GM18505 (cell line): ENCODE results near the gene CCDC6.
A peak's percentile ranks its signal among the peaks of the same experiment; 100 is the strongest.
"Not testable (repeated sequence)": the region's sequence is repeated elsewhere in the genome, so short reads cannot be mapped to it uniquely, and the experiment has no call there.

Experiments
- ATAC-seq: cut with Tn5 transposase; IDR thresholded peaks from one replicate; pipeline ENCODE4 v1.9.1; 2021; ENCODE audit not compliant: unreplicated experiment
- POLR2A ChIP-seq: IDR thresholded peaks from 4 replicates; pipeline ENCODE4 v1.6.1; 2011; ENCODE audit warnings: borderline replicate concordance; ENCODE audit not compliant: insufficient read depth, insufficient read length; ENCODE audit errors: extremely low read depth

Gene CCDC6

DNA sequence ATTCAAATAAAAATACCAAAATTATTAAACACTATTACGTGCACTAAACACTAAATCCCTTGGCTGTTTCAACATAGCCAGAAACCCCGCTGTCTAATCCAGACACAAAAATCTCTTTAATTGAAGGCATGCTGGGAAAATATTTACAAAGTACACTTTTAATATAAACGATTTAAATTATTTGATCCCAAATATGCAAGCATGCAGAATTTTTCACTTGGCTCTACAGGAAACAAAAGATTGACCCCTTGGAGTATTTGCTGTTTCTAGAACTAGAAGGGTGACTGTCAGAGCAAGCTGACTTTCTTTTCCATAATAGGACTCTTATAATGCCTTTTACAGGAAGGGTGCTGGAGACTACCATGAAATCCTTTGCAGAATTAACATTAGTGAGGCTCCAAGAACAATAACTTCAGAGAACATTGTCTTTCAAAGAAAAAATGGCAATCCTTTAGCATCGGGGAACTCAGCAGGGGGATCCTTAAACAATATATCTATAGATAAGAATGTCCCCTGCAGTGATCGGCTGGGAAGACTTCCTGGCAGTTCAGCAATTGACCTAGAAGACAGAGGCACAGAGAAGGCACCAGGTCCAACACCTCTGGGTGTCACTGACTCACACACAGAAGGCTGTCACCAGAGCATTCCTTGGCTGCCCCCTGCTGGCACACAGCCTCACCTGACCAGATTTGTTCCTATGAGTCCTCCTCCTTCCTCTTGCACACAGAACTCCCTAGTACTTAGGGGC is 97.3 kb downstream of the CCDC6 start:
- no peak for TF ChIP-seq POLR2A
- ATAC-seq = peak; percentile 95

DNA sequence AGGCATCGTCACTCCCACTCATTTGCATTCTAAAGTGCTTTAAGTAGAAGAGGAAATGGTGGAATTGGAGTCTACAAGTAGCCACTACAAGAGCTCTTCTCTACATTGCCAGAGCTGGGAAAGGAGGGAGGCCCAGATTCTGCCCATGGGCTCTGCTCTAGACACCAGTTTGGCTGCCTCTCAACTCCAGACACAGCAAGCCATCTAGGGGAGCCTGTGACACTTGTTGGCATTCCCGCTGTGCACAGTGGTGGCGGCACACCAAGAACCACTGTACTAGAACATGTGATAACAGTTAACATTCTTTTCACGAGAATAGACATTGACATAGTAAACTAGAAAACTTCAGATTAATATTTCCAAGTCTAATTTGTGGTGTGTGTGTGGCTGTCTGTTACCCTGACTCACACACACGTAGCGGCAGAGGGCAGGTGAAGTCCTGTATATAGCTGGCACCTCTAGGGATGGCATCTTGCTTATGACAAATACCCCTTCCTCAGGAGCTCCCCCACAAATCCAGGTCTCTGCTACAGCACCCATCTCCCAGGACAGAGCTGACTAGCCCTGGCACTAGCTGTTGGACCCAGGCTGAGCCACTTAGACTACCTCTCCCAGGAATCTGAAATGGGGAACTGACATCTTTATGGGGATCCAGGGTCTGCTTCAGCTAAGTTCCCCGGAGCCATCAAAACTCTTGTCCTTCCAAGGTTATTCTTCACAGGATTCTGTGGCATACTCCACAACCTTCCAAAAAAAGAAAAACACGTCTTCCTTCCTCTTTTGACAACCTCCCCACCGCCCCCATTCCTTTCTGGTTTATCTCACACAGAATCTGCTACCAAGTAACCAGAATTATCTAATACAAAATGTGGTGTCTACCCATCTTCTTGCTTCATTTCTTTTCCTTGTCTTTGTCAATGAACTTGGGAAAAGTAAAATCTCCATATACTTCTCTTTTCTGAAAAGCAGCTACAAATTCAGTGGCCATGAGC is 98.4 kb downstream of the CCDC6 start:
- TF ChIP-seq POLR2A = no peak
- no peak for ATAC-seq

- no peak for TF ChIP-seq POLR2A
- ATAC-seq = no peak
Measured at GRCh38 chr10:59805014-59805413, 101.3 kb downstream of the CCDC6 start.

DNA sequence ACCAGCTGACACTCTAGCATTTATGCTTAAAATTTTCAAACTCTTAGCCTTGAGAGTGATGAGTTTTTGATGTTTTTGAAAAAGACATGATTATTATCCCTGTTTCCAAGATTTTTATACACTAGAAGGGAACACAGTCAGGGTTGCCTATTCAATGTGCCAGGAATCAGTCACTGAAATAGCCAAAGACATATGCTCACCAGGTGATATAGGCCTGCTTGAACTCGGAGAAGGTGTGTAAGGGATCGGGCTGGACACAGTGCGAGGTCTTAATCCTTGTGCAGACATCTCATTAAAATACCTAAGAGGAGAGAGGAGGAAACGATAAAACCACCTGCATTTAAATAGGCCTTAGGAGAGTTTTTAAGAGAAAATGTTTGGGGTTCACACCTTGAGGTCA is 102.1 kb downstream of the CCDC6 start:
- ATAC-seq = no peak
- no peak for TF ChIP-seq POLR2A

GRCh38 chr10:59803714-59804113 is 102.6 kb downstream of the CCDC6 start:
- TF ChIP-seq POLR2A = no peak
- ATAC-seq = no peak

DNA sequence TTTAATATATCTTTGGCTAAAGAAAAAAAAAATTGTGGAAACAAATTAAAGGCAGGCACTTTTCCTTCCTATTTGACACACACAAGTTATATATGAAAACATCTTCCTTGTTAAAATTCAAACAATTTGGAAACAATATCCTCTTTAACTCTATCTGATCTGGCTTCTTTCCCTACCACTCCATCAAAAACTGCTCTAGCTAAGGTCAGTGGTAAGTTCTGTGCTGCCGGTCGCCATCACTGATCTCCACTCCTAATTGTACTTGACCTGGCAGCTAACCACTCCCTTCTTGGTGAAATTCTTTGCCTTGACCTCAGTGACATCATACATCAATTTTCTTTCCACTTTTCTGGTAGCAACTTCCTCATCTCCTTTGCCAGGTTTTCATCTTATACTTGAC is 105.2 kb downstream of the CCDC6 start:
- no peak for ATAC-seq

GRCh38 chr10:59799421-59799820 is 106.9 kb downstream of the CCDC6 start:
- no peak for TF ChIP-seq POLR2A
- ATAC-seq = no peak

More for the DNA sequence above, 105.2 kb downstream of the CCDC6 start:
- no peak for TF ChIP-seq POLR2A

- ATAC-seq = no peak
- TF ChIP-seq POLR2A = no peak
Measured at GRCh38 chr10:59793919-59794318, 112.4 kb downstream of the CCDC6 start.

DNA sequence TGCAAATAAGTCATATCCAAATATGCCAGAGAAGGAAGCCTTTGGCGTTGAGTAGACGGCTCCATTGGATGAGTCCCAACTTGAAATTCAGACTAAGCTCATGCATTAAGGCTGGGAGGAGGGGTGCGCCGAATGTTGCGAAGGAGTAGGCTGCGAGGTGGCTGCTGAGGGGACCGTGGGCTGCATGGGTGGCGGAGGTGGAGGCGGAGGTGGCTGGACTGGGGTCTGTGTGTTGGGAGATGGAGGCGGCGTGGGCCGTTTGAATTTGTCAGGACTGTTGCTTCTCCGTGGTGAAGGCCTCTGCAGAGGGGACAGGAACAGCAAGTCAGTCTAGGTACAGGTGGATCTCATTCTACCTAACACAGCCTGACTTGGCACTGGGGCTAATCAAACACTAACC is 113.5 kb downstream of the CCDC6 start:
- no peak for ATAC-seq
- TF ChIP-seq POLR2A = no peak

GRCh38 chr10:59791601-59792000 is 114.8 kb downstream of the CCDC6 start:
- no peak for ATAC-seq
- TF ChIP-seq POLR2A = no peak

GRCh38 chr10:59790080-59790479 is 116.3 kb downstream of the CCDC6 start:
- not testable (repeated sequence) for ATAC-seq

DNA sequence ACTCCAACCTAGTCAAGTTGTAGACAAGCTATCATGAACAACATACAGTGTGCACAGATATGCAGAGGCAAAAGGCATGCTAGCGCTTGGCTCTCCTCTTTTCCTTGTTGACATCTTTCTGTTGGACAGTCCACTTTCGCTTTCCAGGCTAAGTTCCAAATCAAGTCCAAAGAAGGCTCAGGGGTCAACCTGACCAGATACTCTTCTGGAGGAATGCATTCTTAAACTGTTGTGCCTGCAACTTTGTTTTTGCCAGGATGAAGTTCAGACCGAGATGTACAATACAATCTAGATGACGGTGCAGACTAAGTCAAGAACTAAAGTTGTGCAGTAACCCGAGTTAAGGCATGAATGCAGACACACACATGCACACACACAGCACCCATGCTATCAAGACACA is 117.4 kb downstream of the CCDC6 start:
- ATAC-seq = not testable (repeated sequence)

DNA sequence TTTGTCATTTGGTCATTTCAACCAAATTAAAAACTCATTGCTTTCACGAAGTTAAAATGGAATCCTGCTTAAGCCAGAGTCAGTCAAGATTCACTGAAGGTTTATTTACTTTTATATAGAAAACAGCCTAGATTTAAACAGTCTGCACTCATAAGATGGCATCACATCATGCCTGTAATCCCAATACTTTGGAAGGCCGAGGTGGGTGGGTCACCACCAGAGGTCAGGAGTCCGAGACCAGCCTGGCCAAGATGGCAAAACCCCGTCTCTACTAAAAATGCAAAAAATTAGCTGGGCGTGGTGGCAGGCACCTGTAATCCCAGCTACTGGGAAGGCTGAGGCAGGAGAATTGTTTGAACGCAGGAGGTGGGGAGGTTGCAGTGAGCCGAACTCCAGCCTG is 119.3 kb downstream of the CCDC6 start:
- not testable (repeated sequence) for ATAC-seq

GRCh38 chr10:59785476-59785875 is 120.9 kb downstream of the CCDC6 start:
- ATAC-seq = not testable (repeated sequence)
